H1 (cell line): ENCODE results near the gene SLC9A7. TPM values are rescaled to one million over a fixed set of nuclear protein-coding genes. Genes with fewer than 3 reads are reported as not detected.
A peak's percentile ranks its signal among the peaks of the same experiment; 100 is the strongest.

Experiments
- CTCF ChIA-PET: fragments of 300-600 bp; sonication (Branson Sonifier 250); formaldehyde crosslinking; loops from one replicate; lab custom pipeline; 2021; ENCODE audit not compliant: partially characterized antibody; lab: Charles Lee
- POLR2A ChIA-PET: fragments of 300-600 bp; sonication (Branson Sonifier 250); formaldehyde crosslinking; loops from one replicate; lab custom pipeline; 2021; ENCODE audit warnings: inconsistent platforms; ENCODE audit not compliant: partially characterized antibody; lab: Charles Lee
- DNase-seq, 2 experiments: peaks; one replicate each; pipeline versions ENCODE4 v3.0.0 to v3.0.0-alpha.2; 2010 to 2022; ENCODE audit warnings: low spot score in 2 of 2, low read depth in 1 of 2, mixed read lengths in 1 of 2
- FAIRE-seq: peaks from 2 replicates; lab custom pipeline; 2011; peaks lifted over from hg19 to GRCh38; lab: Jason Lieb, UNC
- H2AFZ ChIP-seq: 2 replicates; pipeline ENCODE4 v1.8.1; 2012; ENCODE audit warnings: low read length, inconsistent platforms
- H2AK5ac ChIP-seq: 2 replicates; pipeline ENCODE4 v1.6.1; 2013; ENCODE audit warnings: low read depth, low read length
- H2BK120ac ChIP-seq: replicated peaks from 2 replicates; pipeline ENCODE3; 2013; ENCODE audit warnings: low read depth, low read length, inconsistent platforms
- H2BK12ac ChIP-seq: 2 replicates; pipeline ENCODE4 v1.6.1; 2013; ENCODE audit warnings: low read depth, low read length
- H2BK15ac ChIP-seq: 2 replicates; pipeline ENCODE4 v1.6.1; 2013; ENCODE audit warnings: low read length
- H2BK20ac ChIP-seq: 2 replicates; pipeline ENCODE4 v1.6.1; 2013; ENCODE audit warnings: low read length
- H2BK5ac ChIP-seq: 2 replicates; pipeline ENCODE4 v1.6.1; 2013; ENCODE audit warnings: low read depth, low read length
- H3K14ac ChIP-seq: 2 replicates; pipeline ENCODE4 v1.6.1; 2013; ENCODE audit warnings: inconsistent platforms; ENCODE audit not compliant: insufficient read length
- H3K18ac ChIP-seq: 2 replicates; pipeline ENCODE4 v1.6.1; 2013; ENCODE audit warnings: low read length; ENCODE audit errors: extremely low read depth
- H3K23ac ChIP-seq: 2 replicates; pipeline ENCODE4 v1.6.1; 2013; ENCODE audit warnings: inconsistent platforms; ENCODE audit not compliant: insufficient read length
- H3K23me2 ChIP-seq: 2 replicates; pipeline ENCODE4 v1.6.1; 2013; ENCODE audit warnings: low read depth, low read length
- H3K27ac ChIP-seq: 2 replicates; pipeline ENCODE4 v1.6.1; 2011; ENCODE audit warnings: low read depth, low read length, inconsistent platforms
- H3K27me3 ChIP-seq, 4 experiments: replicated peaks in 1 of 4; 1 replicate in 1 of 4; 2 replicates in 3 of 4; pipeline versions ENCODE4 v1.6.1 to v1.8.1; 2011 to 2013; ENCODE audit warnings: low read length in 3 of 4, mild to moderate bottlenecking in 3 of 4, inconsistent platforms in 2 of 4, mixed read lengths in 2 of 4, moderate library complexity in 1 of 4; ENCODE audit not compliant: control insufficient read depth in 3 of 4, insufficient read depth in 3 of 4; ENCODE audit errors: extremely low read depth in 1 of 4
- H3K36me3 ChIP-seq, 4 experiments: 2 replicates each; pipeline versions ENCODE4 v1.6.1 to v1.8.1; 2011 to 2013; ENCODE audit warnings: mild to moderate bottlenecking in 4 of 4, low read length in 3 of 4, moderate library complexity in 2 of 4, control low read depth in 1 of 4, inconsistent platforms in 1 of 4; ENCODE audit not compliant: insufficient read depth in 4 of 4, control insufficient read depth in 2 of 4
- H3K4ac ChIP-seq: replicated peaks from 2 replicates; pipeline ENCODE3; 2013; ENCODE audit warnings: low read length, low read depth, mixed read lengths, inconsistent platforms; ENCODE audit not compliant: insufficient read length
- H3K4me1 ChIP-seq, 4 experiments: replicated peaks in 1 of 4; 1 replicate in 1 of 4; 2 replicates in 3 of 4; pipeline versions ENCODE4 v1.6.1 to v1.8.1; 2011 to 2013; ENCODE audit warnings: low read length in 3 of 4, inconsistent platforms in 2 of 4, mixed read lengths in 1 of 4; ENCODE audit not compliant: insufficient read depth in 4 of 4, control insufficient read depth in 3 of 4
- H3K4me2 ChIP-seq, 2 experiments: 2 replicates each; pipeline versions ENCODE4 v1.6.1 to v1.8.1; 2011 to 2013; ENCODE audit warnings: low read depth in 2 of 2, low read length in 2 of 2, control low read depth in 1 of 2, inconsistent platforms in 1 of 2, mild to moderate bottlenecking in 1 of 2; ENCODE audit not compliant: insufficient read depth in 1 of 2
- H3K4me3 ChIP-seq, 4 experiments: fragments of 200-600, 300-600 bp in 1 of 4; sonication (generic), shearing (Covaris generic), sonication (Bioruptor Twin) in 1 of 4; 2 replicates each; pipeline versions ENCODE4 v1.5.1 to v1.8.1; 2011 to 2016; ENCODE audit warnings: low read length in 4 of 4, low read depth in 3 of 4, control low read depth in 2 of 4, inconsistent platforms in 2 of 4, mild to moderate bottlenecking in 2 of 4, mixed read lengths in 1 of 4, moderate library complexity in 1 of 4; ENCODE audit not compliant: insufficient read depth in 2 of 4; ENCODE audit errors: extremely low read depth in 1 of 4
- H3K56ac ChIP-seq: replicated peaks from 2 replicates; pipeline ENCODE3; 2013; ENCODE audit warnings: low read depth, mild to moderate bottlenecking, mixed read lengths, low read length, inconsistent platforms; ENCODE audit not compliant: insufficient read length
- H3K79me1 ChIP-seq: 2 replicates; pipeline ENCODE4 v1.6.1; 2013; ENCODE audit warnings: low read depth, low read length, control low read depth
- H3K79me2 ChIP-seq, 2 experiments: 2 replicates each; pipeline versions ENCODE4 v1.6.1 to v1.8.1; 2012 to 2013; ENCODE audit warnings: low read length in 2 of 2, mild to moderate bottlenecking in 2 of 2, inconsistent platforms in 1 of 2; ENCODE audit not compliant: insufficient read depth in 2 of 2, control insufficient read depth in 1 of 2
- H3K9ac ChIP-seq, 4 experiments: replicated peaks in 1 of 4; 1 replicate in 1 of 4; 2 replicates in 3 of 4; pipeline versions ENCODE4 v1.6.1 to v1.8.1; 2011 to 2013; ENCODE audit warnings: low read depth in 3 of 4, low read length in 3 of 4, control low read depth in 2 of 4, mild to moderate bottlenecking in 2 of 4, moderate library complexity in 2 of 4, inconsistent platforms in 1 of 4; ENCODE audit errors: extremely low read depth in 1 of 4
- H3K9me3 ChIP-seq, 2 experiments: 2 replicates each; pipeline versions ENCODE4 v1.6.1 to v1.8.1; 2012 to 2013; ENCODE audit warnings: mild to moderate bottlenecking in 2 of 2, moderate library complexity in 2 of 2, control low read depth in 1 of 2, inconsistent platforms in 1 of 2, low read depth in 1 of 2, low read length in 1 of 2, mixed read lengths in 1 of 2; ENCODE audit not compliant: insufficient read depth in 2 of 2
- H4K20me1 ChIP-seq, 2 experiments: replicated peaks in 1 of 2; 2 replicates each; pipeline versions ENCODE3 to v1.8.1; 2011 to 2013; ENCODE audit warnings: inconsistent platforms in 2 of 2, low read length in 2 of 2, mild to moderate bottlenecking in 1 of 2; ENCODE audit not compliant: insufficient read depth in 2 of 2, control insufficient read depth in 1 of 2
- H4K5ac ChIP-seq: 2 replicates; pipeline ENCODE4 v1.6.1; 2013; ENCODE audit warnings: low read length, low read depth, mixed read lengths, inconsistent platforms; ENCODE audit not compliant: insufficient read length
- H4K8ac ChIP-seq: 2 replicates; pipeline ENCODE4 v1.8.0; 2013; ENCODE audit warnings: mild to moderate bottlenecking, moderate library complexity, low read length, inconsistent platforms; ENCODE audit not compliant: insufficient read depth; ENCODE audit errors: extremely low read depth
- H4K91ac ChIP-seq: replicated peaks from 2 replicates; pipeline ENCODE3; 2013; ENCODE audit warnings: low read length, mixed read lengths, inconsistent platforms; ENCODE audit not compliant: insufficient read length
- JUND ChIP-seq: IDR thresholded peaks from 2 replicates; pipeline ENCODE4 v1.6.1; 2011; ENCODE audit warnings: mild to moderate bottlenecking, improper control_type of control experiment, low read length
- POLR2A ChIP-seq, 2 experiments: IDR thresholded peaks; 1 replicate in 1 of 2; 2 replicates in 1 of 2; pipeline ENCODE4 v1.6.1; 2011; ENCODE audit warnings: low read depth in 2 of 2, low read length in 2 of 2, mild to moderate bottlenecking in 2 of 2; ENCODE audit errors: control extremely low read depth in 1 of 2
- RAD21 ChIP-seq, 2 experiments: IDR thresholded peaks in 1 of 2; conservative IDR thresholded peaks in 1 of 2; 2 replicates each; pipeline ENCODE4 v1.6.1; 2011; ENCODE audit warnings: low read depth in 2 of 2, low read length in 2 of 2, improper control_type of control experiment in 1 of 2, inconsistent platforms in 1 of 2, mild to moderate bottlenecking in 1 of 2, moderate library complexity in 1 of 2
- SIRT6 ChIP-seq: IDR thresholded peaks from one replicate; pipeline ENCODE4 v1.7.1; 2012; ENCODE audit warnings: low read length, inconsistent platforms
- WGBS, 2 experiments: shearing (Covaris generic) in 1 of 2; methylation state at CpG; one replicate each; pipeline versions ENCODE4 v1.1.6 to v1.1.7; 2013 to 2015; ENCODE audit warnings: low lambda C conversion rate in 2 of 2, mixed read lengths in 2 of 2, inconsistent platforms in 1 of 2, low coverage in 1 of 2, missing lambda C conversion rate in 1 of 2; ENCODE audit not compliant: insufficient replicate concordance in 2 of 2, insufficient coverage in 1 of 2, insufficient read length in 1 of 2; ENCODE audit errors: extremely low coverage in 1 of 2, missing lambda C conversion rate in 1 of 2; 5-methylcytosine and 5-hydroxymethylcytosine counted together
- polyA plus RNA-seq, 7 experiments: library from polyadenylated mRNA; depleted of rRNA in 3 of 7; stranded (reverse) in 5 of 7; unstranded in 2 of 7; fragments of >200 nt in 5 of 7; fragments of 200-250 nt in 2 of 7; gene quantifications; 1 replicate in 5 of 7; 2 replicates in 1 of 7; 4 replicates in 1 of 7; pipeline versions ENCODE4 v1.2.1 to v1.2.3, GENCODE V29; 2011 to 2013; ENCODE audit warnings: missing spikeins in 2 of 7, mixed read lengths in 2 of 7
- total RNA-seq: library from RNA; stranded (reverse); fragmentation: NEBNext Ultra II Directional; extraction: Animal tissue kit (Norgen Biotek cat#: 25700); gene quantifications from 2 replicates; pipeline ENCODE4 v1.2.1, GENCODE V29; 2021

The SLC9A7 gene
- total and polyA plus RNA-seq, 2 of the 8 experiments (the other 6 are each of a cell fraction or from before 2014, with no cell fraction given), result 6.7 to 17.2 TPM

GRCh38 chrX:46553935-46554334, 205.0 kb downstream of the SLC9A7 start:
- POLR2A ChIA-PET, result no interaction called here

More at GRCh38 chrX:46553935-46554334, 205.0 kb downstream of the SLC9A7 start:
- Histone ChIP-seq H4K91ac (no peak overlapping the region), H3K36me3 (peaks cover 0 to 3% (median 0%) of the 10 kb centered on the region in 4 experiments; a peak in 2 of 8 replicates), H2BK12ac (0 out of 2 replicates have a peak overlapping the region, but pooled peaks have one; percentile 68), H3K27ac (no peak overlapping the region), H2BK15ac (no peak overlapping the region; the same call in 1 of the 2 replicates), H3K23ac (no peak overlapping the region), H3K56ac (no peak overlapping the region), H4K8ac (no peak overlapping the region), H2BK5ac (0 out of 2 replicates have a peak overlapping the region, but pooled peaks have one; percentile 9), H3K4me1 (peaks cover 0 to 3% (median 0%) of the 10 kb centered on the region in 4 experiments; a peak in 1 of 7 replicates), H3K79me1 (no peaks in the 10 kb centered on the region), H3K4me3 (no peak overlapping the region), H2BK20ac (no peak overlapping the region), H2AFZ (no peak overlapping the region), H2AK5ac (no peak overlapping the region), H3K4me2 (no peak overlapping the region), H3K18ac (peak overlapping the region; percentile 32; the same call in 1 of the 2 replicates), H3K14ac (no peak overlapping the region), H3K27me3 (no peaks in the 10 kb centered on the region), H3K23me2 (no peaks in the 10 kb centered on the region), H2BK120ac (no peak overlapping the region), H3K4ac (no peak overlapping the region), H4K5ac (no peak overlapping the region), H3K9ac (no peak overlapping the region), H3K9me3 (peaks cover 0 to 2% of the 10 kb centered on the region in 2 experiments; a peak in 1 of 4 replicates), H3K79me2 (peaks cover 0 to 1% of the 10 kb centered on the region in 2 experiments; a peak in 1 of 4 replicates), H4K20me1 (no peaks in the 10 kb centered on the region)
- CTCF ChIA-PET, result interaction anchor here (1.0 kb wide), 1 partner anchor 57 kb away, joined by 3 read pairs; no protein-coding TSS in a partner anchor
- FAIRE-seq, result peak; percentile 50
- DNase-seq, result no peak
- TF ChIP-seq RAD21 (IDR thresholded peaks at IDR 0.05 in 1 of 2, conservative IDR thresholded peaks at IDR 0.05 in 1 of 2; ENCODE audit: low read depth in 2 of 2, low read length in 2 of 2) (no peak), SIRT6 (no peak), JUND (no peak), POLR2A (IDR thresholded peaks at IDR 0.05; ENCODE audit: control extremely low read depth in 1 of 2, low read depth in 2 of 2, low read length in 2 of 2) (no peak)
- WGBS, 2 experiments, result 100% methylated on average over 5 of the region's 5 CpGs; no CpG with 5 or more reads in 1 of the 2 experiments
